ENCODE data around the gene KARS1. TPM values are rescaled to one million over a fixed set of nuclear protein-coding genes. Genes with fewer than 3 reads are reported as not detected.

The KARS1 gene
- 94.4 TPM for polyA plus RNA-seq (2013, experiment 1 of 2)
- 94.0 TPM for polyA plus RNA-seq (2013, experiment 2 of 2)

DNA sequence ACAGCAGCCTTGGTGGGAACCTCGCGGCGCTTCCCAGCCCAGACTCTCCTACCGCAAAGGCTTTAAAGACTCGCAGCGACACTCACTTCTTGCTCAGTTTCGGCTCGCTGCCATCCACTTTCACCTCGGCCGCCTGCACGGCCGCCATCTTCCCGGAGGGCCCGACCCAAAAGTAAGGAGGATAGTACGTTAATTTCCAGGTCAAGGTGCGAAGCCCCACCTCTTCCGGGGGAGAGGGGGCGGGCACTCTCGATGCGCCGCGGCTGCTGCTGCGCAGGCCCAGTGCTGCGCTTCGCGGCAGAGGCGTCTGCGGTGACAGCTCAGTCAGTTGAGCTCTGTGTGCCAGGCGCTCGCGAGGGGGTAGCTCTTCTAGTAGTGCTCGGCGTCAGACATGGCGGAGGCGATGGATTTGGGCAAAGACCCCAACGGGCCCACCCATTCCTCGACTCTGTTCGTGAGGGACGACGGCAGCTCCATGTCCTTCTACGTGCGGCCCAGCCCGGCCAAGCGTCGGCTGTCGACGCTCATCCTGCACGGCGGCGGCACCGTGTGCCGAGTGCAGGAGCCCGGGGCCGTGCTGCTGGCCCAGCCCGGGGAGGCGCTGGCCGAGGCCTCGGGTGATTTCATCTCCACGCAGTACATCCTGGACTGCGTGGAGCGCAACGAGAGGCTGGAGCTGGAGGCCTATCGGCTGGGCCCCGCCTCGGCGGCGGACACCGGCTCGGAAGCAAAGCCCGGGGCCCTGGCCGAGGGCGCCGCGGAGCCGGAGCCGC is at the start of gene KARS1, which contains the start of gene TERF2IP:
Gene KARS1, minus strand, starts transcription at position 174 of the 773 bp plus-strand sequence. Its CDS starts 26 bp downstream, at position 148.
Gene TERF2IP, plus strand, starts transcription at position 282 of the 773 bp plus-strand sequence. Its CDS starts 110 bp downstream, at position 392.
- DNase-seq: peak; percentile 94
- Histone ChIP-seq H4K8ac (ENCODE audit: low read length) (peak within 1 kb of the TSS; percentile 98), H2BK120ac (ENCODE audit: low read depth, low read length) (no peak within 1 kb of the TSS), H3K14ac (ENCODE audit: low read length in 2 of 2) (peak within 1 kb of the TSS in 1 of 2 experiments; percentile 99), H3K36me3 (ENCODE audit: control insufficient read depth in 1 of 2, insufficient read depth in 2 of 2, low read depth in 1 of 2, low read length in 2 of 2) (peaks cover 8 to 26% of the 10 kb centered on the region in 2 experiments), H3K9me3 (ENCODE audit: control insufficient read depth, low read length) (no peaks in the 10 kb centered on the region), H3K23ac (ENCODE audit: low read length in 2 of 2) (peak within 1 kb of the TSS; percentile 9 to 95), H3K4me1 (ENCODE audit: control insufficient read depth, insufficient read depth, low read depth, low read length) (peaks cover 17% of the 10 kb centered on the region), H3K27me3 (ENCODE audit: control insufficient read depth in 1 of 2, insufficient read depth in 1 of 2, low read length in 2 of 2) (no peaks in the 10 kb centered on the region), H3K4me3 (ENCODE audit: insufficient read depth in 1 of 2, low read depth in 1 of 2, low read length in 2 of 2) (peak within 1 kb of the TSS; percentile 99 to 100), H3K18ac (ENCODE audit: low read depth in 1 of 2, low read length in 2 of 2) (peak within 1 kb of the TSS; percentile 99), H3K79me1 (replicated peaks; ENCODE audit: low read length, poor library complexity, severe bottlenecking) (no peaks in the 10 kb centered on the region), H2AFZ (ENCODE audit: low read depth, low read length) (peak within 1 kb of the TSS; percentile 98), H3K4ac (ENCODE audit: low read depth in 1 of 2, low read length in 2 of 2) (peak within 1 kb of the TSS; percentile 79 to 97), H2BK15ac (ENCODE audit: low read depth, poor library complexity, severe bottlenecking) (peak within 1 kb of the TSS; percentile 88), H3K9ac (ENCODE audit: low read length) (peak within 1 kb of the TSS; percentile 100), H2AK5ac (ENCODE audit: low read length, severe bottlenecking) (peak within 1 kb of the TSS; percentile 69), H4K91ac (ENCODE audit: low read length) (peak within 1 kb of the TSS; percentile 94), H2BK12ac (ENCODE audit: low read length in 2 of 2) (peak within 1 kb of the TSS; percentile 79 to 92), H3K27ac (ENCODE audit: low read length, poor library complexity, severe bottlenecking) (peak within 1 kb of the TSS; percentile 96), H3K4me2 (ENCODE audit: low read length, poor library complexity, severe bottlenecking) (peak within 1 kb of the TSS; percentile 82), H2BK5ac (ENCODE audit: low read depth, low read length, poor library complexity, severe bottlenecking) (peak within 1 kb of the TSS; percentile 77)
- WGBS: under 1% methylated on average over 71 of the region's 76 CpGs

DNA sequence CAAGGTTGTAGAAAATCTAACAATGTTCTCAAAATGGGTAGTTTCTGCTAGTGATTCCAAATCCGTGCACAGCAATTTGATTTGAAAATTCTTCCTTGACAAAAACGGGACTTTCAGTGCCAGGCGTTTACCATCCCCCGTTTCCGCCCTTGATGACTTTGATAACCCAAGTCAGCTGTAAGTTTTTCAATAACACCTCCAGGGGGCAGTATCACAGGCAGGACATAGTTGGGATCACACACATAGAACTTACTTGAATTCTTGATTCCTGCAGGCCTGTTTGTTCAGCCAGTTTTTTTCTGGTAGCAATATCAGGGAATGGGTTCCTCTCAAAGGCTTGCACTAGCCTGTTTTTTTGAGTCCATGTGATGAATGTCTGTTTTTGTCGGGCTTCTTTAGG is 48.2 kb upstream of the KARS1 start:
- Histone ChIP-seq H3K4me2 (ENCODE audit: low read length, poor library complexity, severe bottlenecking) (no peak overlapping the region), H3K9me3 (ENCODE audit: control insufficient read depth, low read length) (no peaks in the 10 kb centered on the region), H2AK5ac (ENCODE audit: low read length, severe bottlenecking) (no peak overlapping the region), H3K36me3 (ENCODE audit: control insufficient read depth in 1 of 2, insufficient read depth in 2 of 2, low read depth in 1 of 2, low read length in 2 of 2) (no peaks in the 10 kb centered on the region), H4K8ac (ENCODE audit: low read length) (no peak overlapping the region), H3K4me1 (ENCODE audit: control insufficient read depth, insufficient read depth, low read depth, low read length) (no peaks in the 10 kb centered on the region), H3K27ac (ENCODE audit: low read length, poor library complexity, severe bottlenecking) (no peak overlapping the region), H3K23ac (ENCODE audit: low read length in 2 of 2) (no peak overlapping the region), H3K79me1 (replicated peaks; ENCODE audit: low read length, poor library complexity, severe bottlenecking) (no peaks in the 10 kb centered on the region), H3K4ac (ENCODE audit: low read depth in 1 of 2, low read length in 2 of 2) (no peak overlapping the region), H3K14ac (ENCODE audit: low read length in 2 of 2) (no peak overlapping the region), H2BK15ac (ENCODE audit: low read depth, poor library complexity, severe bottlenecking) (no peak overlapping the region), H2BK5ac (ENCODE audit: low read depth, low read length, poor library complexity, severe bottlenecking) (no peak overlapping the region), H4K91ac (ENCODE audit: low read length) (no peak overlapping the region), H3K27me3 (ENCODE audit: control insufficient read depth in 1 of 2, insufficient read depth in 1 of 2, low read length in 2 of 2) (no peaks in the 10 kb centered on the region), H2BK12ac (ENCODE audit: low read length in 2 of 2) (no peak overlapping the region), H2AFZ (ENCODE audit: low read depth, low read length) (no peak overlapping the region), H3K4me3 (ENCODE audit: insufficient read depth in 1 of 2, low read depth in 1 of 2, low read length in 2 of 2) (no peak overlapping the region), H3K18ac (ENCODE audit: low read depth in 1 of 2, low read length in 2 of 2) (no peak overlapping the region), H3K9ac (ENCODE audit: low read length) (no peak overlapping the region), H2BK120ac (ENCODE audit: low read depth, low read length) (no peak overlapping the region)
- WGBS: 85% methylated on average over 5 of the region's 6 CpGs
- no peak for DNase-seq

DNA sequence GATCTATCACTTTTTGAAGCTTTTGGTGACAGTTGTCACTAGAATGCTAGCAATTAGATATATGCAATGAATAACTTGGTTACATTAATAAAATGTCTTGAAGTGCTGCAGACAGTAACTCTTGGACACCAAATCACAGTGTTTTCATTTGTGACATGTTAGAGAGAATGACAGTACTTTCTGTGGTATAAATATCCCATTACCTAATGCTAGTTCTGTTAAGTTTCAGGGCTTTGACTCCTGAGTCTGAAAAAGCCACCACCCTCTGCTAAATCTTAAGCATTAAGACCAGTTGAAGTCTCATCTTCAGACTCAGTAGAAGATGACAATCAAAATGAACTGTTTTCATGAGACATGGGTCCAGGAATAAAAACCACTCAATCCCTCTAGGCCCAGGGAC is 39.9 kb upstream of the KARS1 start:
- Histone ChIP-seq H2AK5ac (ENCODE audit: low read length, severe bottlenecking) (no peak overlapping the region), H3K36me3 (ENCODE audit: control insufficient read depth in 1 of 2, insufficient read depth in 2 of 2, low read depth in 1 of 2, low read length in 2 of 2) (no peaks in the 10 kb centered on the region), H3K27me3 (ENCODE audit: control insufficient read depth in 1 of 2, insufficient read depth in 1 of 2, low read length in 2 of 2) (no peaks in the 10 kb centered on the region), H2BK12ac (ENCODE audit: low read length in 2 of 2) (no peak overlapping the region), H3K4me2 (ENCODE audit: low read length, poor library complexity, severe bottlenecking) (no peak overlapping the region), H3K9ac (ENCODE audit: low read length) (no peak overlapping the region), H2BK5ac (ENCODE audit: low read depth, low read length, poor library complexity, severe bottlenecking) (no peak overlapping the region), H3K9me3 (ENCODE audit: control insufficient read depth, low read length) (peaks cover 10% of the 10 kb centered on the region), H4K91ac (ENCODE audit: low read length) (no peak overlapping the region), H3K79me1 (replicated peaks; ENCODE audit: low read length, poor library complexity, severe bottlenecking) (no peaks in the 10 kb centered on the region), H2AFZ (ENCODE audit: low read depth, low read length) (no peak overlapping the region), H3K27ac (ENCODE audit: low read length, poor library complexity, severe bottlenecking) (no peak overlapping the region), H2BK15ac (ENCODE audit: low read depth, poor library complexity, severe bottlenecking) (no peak overlapping the region), H2BK120ac (ENCODE audit: low read depth, low read length) (no peak overlapping the region), H3K4me1 (ENCODE audit: control insufficient read depth, insufficient read depth, low read depth, low read length) (no peaks in the 10 kb centered on the region), H4K8ac (ENCODE audit: low read length) (no peak overlapping the region), H3K14ac (ENCODE audit: low read length in 2 of 2) (no peak overlapping the region), H3K4me3 (ENCODE audit: insufficient read depth in 1 of 2, low read depth in 1 of 2, low read length in 2 of 2) (no peak overlapping the region), H3K18ac (ENCODE audit: low read depth in 1 of 2, low read length in 2 of 2) (no peak overlapping the region), H3K23ac (ENCODE audit: low read length in 2 of 2) (no peak overlapping the region), H3K4ac (ENCODE audit: low read depth in 1 of 2, low read length in 2 of 2) (no peak overlapping the region)
- no peak for DNase-seq

DNA sequence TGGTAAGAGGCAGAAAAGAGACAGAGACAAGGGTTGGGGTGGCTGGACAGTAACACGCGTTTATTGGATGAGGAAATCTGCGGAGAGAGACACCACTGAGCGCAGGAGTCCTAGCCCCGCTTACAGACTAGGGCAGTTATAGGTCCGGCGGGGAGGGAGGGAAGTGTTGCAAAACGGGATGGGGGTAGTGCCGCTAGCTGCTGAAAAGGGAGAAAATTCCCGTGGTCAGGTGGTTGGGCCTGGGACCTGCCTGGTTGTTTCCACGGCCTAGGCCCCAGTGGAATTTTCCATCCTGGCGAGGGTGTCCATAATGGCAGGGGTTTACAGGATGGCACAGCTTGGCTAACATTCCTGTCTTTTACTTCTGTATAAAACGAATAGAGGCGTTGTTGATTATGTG is 34.8 kb upstream of the KARS1 start:
- Histone ChIP-seq H2AK5ac (ENCODE audit: low read length, severe bottlenecking) (no peak overlapping the region), H3K4me1 (ENCODE audit: control insufficient read depth, insufficient read depth, low read depth, low read length) (no peaks in the 10 kb centered on the region), H2BK15ac (ENCODE audit: low read depth, poor library complexity, severe bottlenecking) (no peak overlapping the region), H3K36me3 (ENCODE audit: control insufficient read depth in 1 of 2, insufficient read depth in 2 of 2, low read depth in 1 of 2, low read length in 2 of 2) (no peaks in the 10 kb centered on the region), H3K4ac (ENCODE audit: low read depth in 1 of 2, low read length in 2 of 2) (no peak overlapping the region), H3K27ac (ENCODE audit: low read length, poor library complexity, severe bottlenecking) (no peak overlapping the region), H3K23ac (ENCODE audit: low read length in 2 of 2) (no peak overlapping the region), H3K4me2 (ENCODE audit: low read length, poor library complexity, severe bottlenecking) (no peak overlapping the region), H4K91ac (ENCODE audit: low read length) (no peak overlapping the region), H3K14ac (ENCODE audit: low read length in 2 of 2) (no peak overlapping the region), H4K8ac (ENCODE audit: low read length) (no peak overlapping the region), H3K9me3 (ENCODE audit: control insufficient read depth, low read length) (peaks cover 10% of the 10 kb centered on the region), H3K4me3 (ENCODE audit: insufficient read depth in 1 of 2, low read depth in 1 of 2, low read length in 2 of 2) (no peak overlapping the region), H3K18ac (ENCODE audit: low read depth in 1 of 2, low read length in 2 of 2) (no peak overlapping the region), H3K9ac (ENCODE audit: low read length) (no peak overlapping the region), H2AFZ (ENCODE audit: low read depth, low read length) (no peak overlapping the region), H2BK120ac (ENCODE audit: low read depth, low read length) (no peak overlapping the region), H2BK5ac (ENCODE audit: low read depth, low read length, poor library complexity, severe bottlenecking) (no peak overlapping the region), H3K79me1 (replicated peaks; ENCODE audit: low read length, poor library complexity, severe bottlenecking) (no peaks in the 10 kb centered on the region), H2BK12ac (ENCODE audit: low read length in 2 of 2) (no peak overlapping the region), H3K27me3 (ENCODE audit: control insufficient read depth in 1 of 2, insufficient read depth in 1 of 2, low read length in 2 of 2) (no peaks in the 10 kb centered on the region)
- WGBS: 94% methylated on average over 14 of the region's 14 CpGs
- DNase-seq: no peak
